ENCODE results near the gene CCDC24.

CCDC24 gene

DNA sequence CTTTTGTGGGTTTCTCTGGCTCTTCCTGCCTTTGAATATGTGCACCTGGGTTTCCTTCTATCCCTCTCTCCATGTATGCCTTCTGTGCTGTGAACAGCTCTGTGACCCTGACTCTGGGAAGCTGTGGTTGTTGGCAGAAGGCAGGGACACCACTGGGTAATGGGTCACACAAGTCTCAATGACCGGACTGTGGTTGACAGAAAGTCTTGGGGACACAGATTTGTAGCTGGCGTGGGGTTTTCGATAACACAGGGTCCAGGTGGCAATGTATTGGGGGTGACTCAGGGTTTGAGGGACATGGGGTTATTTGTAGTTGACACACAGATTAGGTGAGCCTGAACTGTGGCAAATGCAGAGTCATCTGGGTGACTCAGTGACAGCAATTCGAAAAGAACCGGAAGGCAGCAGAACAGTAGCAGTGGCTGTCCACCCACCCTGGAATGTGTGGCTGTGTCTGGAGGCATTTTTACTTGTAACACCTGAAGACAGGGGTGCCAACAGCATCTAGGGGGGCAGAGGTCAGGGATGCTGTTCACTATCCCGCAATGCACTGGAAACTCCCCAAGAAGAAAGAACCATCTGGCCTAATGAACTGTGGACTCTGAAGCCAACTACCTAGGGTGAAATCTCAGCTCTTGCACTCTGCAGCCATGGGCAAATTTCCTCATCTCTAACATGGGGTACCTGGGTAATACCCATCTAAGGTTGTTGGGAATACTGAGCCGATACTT lies 52.8 kb downstream of the CCDC24 start:
- DNase-seq = no peak

DNA sequence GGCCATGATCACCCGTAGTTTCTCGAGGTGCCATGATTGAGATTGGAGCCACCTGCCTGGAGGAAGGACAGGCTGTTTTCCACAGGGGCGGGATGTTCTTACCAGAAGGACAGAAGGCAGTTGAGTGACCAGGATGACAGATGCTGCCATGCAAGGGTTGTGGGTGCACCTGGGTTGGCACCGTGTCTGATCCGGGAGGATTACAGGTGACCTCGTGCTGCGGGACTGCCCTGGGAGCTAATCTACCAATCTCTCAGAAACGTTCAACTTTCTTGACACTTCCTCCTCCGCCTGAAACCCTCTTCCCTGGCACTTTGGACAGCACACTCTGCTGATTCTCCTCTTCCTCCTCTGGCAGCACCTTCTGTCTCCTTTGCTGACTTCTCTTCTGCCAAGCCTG lies 53.7 kb downstream of the CCDC24 start:
- no peak for DNase-seq

Measured in NCI-H774 (cell line).